CD14-positive monocyte (primary cell): Measurements from ENCODE around the gene AR. TPM values are rescaled to one million over a fixed set of nuclear protein-coding genes. Genes with fewer than 3 reads are reported as not detected.
A peak's percentile ranks its signal among the peaks of the same experiment; 100 is the strongest.

Experiments used
- DNase-seq, 3 donors: peaks; one replicate each; pipeline ENCODE4 v3.0.0-alpha.2; 2011 to 2022
- H2AFZ ChIP-seq: 2 replicates; pipeline ENCODE4 v1.6.0; 2012; ENCODE audit warnings: mild to moderate bottlenecking, low read depth, low read length, inconsistent platforms; ENCODE audit not compliant: insufficient read depth, poor library complexity, severe bottlenecking
- H3K27ac ChIP-seq, 2 donors: 1 replicate in 1 of 2; 2 replicates in 1 of 2; pipeline ENCODE4 v1.5.1; 2012 to 2013; ENCODE audit warnings: low read length in 2 of 2, control low read depth in 1 of 2, inconsistent platforms in 1 of 2, low read depth in 1 of 2, mild to moderate bottlenecking in 1 of 2
- H3K27me3 ChIP-seq, 2 donors: one replicate each; pipeline versions ENCODE4 v1.6.0 to v1.6.1; 2011 to 2013; ENCODE audit warnings: low read length in 2 of 2; ENCODE audit not compliant: control insufficient read depth in 2 of 2, insufficient read depth in 2 of 2
- H3K36me3 ChIP-seq, 2 donors: replicated peaks in 1 of 2; 1 replicate in 1 of 2; 2 replicates in 1 of 2; pipeline versions ENCODE4 v1.5.1 to v1.6.1; 2012 to 2013; ENCODE audit warnings: low read length in 2 of 2, control low read depth in 1 of 2, inconsistent platforms in 1 of 2, mild to moderate bottlenecking in 1 of 2; ENCODE audit not compliant: insufficient read depth in 2 of 2, control insufficient read depth in 1 of 2
- H3K4me1 ChIP-seq, 2 donors: 1 replicate in 1 of 2; 2 replicates in 1 of 2; pipeline versions ENCODE4 v1.5.1 to v1.6.1; 2012 to 2013; ENCODE audit warnings: low read length in 2 of 2, control low read depth in 1 of 2, inconsistent platforms in 1 of 2, mild to moderate bottlenecking in 1 of 2, moderate library complexity in 1 of 2; ENCODE audit not compliant: insufficient read depth in 2 of 2, control insufficient read depth in 1 of 2
- H3K4me2 ChIP-seq: replicated peaks from 2 replicates; pipeline ENCODE3; 2012; ENCODE audit warnings: low read length, moderate library complexity, mild to moderate bottlenecking; ENCODE audit not compliant: poor library complexity, severe bottlenecking; ENCODE audit errors: extremely low read depth
- H3K4me3 ChIP-seq, 3 experiments: fragments of 200-600 bp in 1 of 3; sonication (generic) in 1 of 3; replicated peaks in 1 of 3; 1 replicate in 2 of 3; 2 replicates in 1 of 3; pipeline ENCODE4 v1.5.1; 2011 to 2013; ENCODE audit warnings: low read length in 3 of 3, mild to moderate bottlenecking in 3 of 3, control low read depth in 2 of 3, low read depth in 2 of 3, inconsistent platforms in 1 of 3, moderate library complexity in 1 of 3
- H3K79me2 ChIP-seq: 2 replicates; pipeline ENCODE4 v1.6.0; 2012; ENCODE audit warnings: mild to moderate bottlenecking, control low read depth, inconsistent platforms, low read length, moderate library complexity; ENCODE audit not compliant: insufficient read depth
- H3K9ac ChIP-seq: 2 replicates; pipeline ENCODE4 v1.6.0; 2017; ENCODE audit warnings: low read length, mild to moderate bottlenecking; ENCODE audit not compliant: insufficient read depth, poor library complexity, severe bottlenecking
- H3K9me3 ChIP-seq, 2 donors: replicated peaks in 1 of 2; 1 replicate in 1 of 2; 2 replicates in 1 of 2; pipeline versions ENCODE4 v1.5.1 to v1.6.1; 2012 to 2013; ENCODE audit warnings: low read length in 2 of 2, control low read depth in 1 of 2; ENCODE audit not compliant: control insufficient read depth in 1 of 2, insufficient read depth in 1 of 2
- H4K20me1 ChIP-seq: 2 replicates; pipeline ENCODE4 v1.6.0; 2012; ENCODE audit warnings: mild to moderate bottlenecking, low read length, control low read depth, moderate library complexity; ENCODE audit not compliant: insufficient read depth
- H3K27ac Mint-ChIP-seq, 7 donors: one replicate each; pipeline ENCODE4 v1.8.0; 2020; ENCODE audit warnings: mild to moderate bottlenecking in 7 of 7, mixed read lengths in 7 of 7, moderate library complexity in 6 of 7, inconsistent platforms in 2 of 7
- H3K27me3 Mint-ChIP-seq, 3 donors: one replicate each; pipeline ENCODE4 v1.8.0; 2021 to 2022; ENCODE audit warnings: low read depth in 3 of 3, mild to moderate bottlenecking in 3 of 3, mixed read lengths in 3 of 3, moderate library complexity in 3 of 3, inconsistent platforms in 1 of 3
- H3K36me3 Mint-ChIP-seq, 2 donors: one replicate each; pipeline ENCODE4 v1.8.0; 2020; ENCODE audit warnings: mixed read lengths in 2 of 2, inconsistent platforms in 1 of 2, mild to moderate bottlenecking in 1 of 2
- H3K4me1 Mint-ChIP-seq: one replicate; pipeline ENCODE4 v1.8.0; 2020; ENCODE audit warnings: mild to moderate bottlenecking, mixed read lengths
- H3K4me3 Mint-ChIP-seq, 2 donors: one replicate each; pipeline ENCODE4 v1.8.0; 2020; ENCODE audit warnings: mild to moderate bottlenecking in 2 of 2, mixed read lengths in 2 of 2, moderate library complexity in 1 of 2
- H3K9me3 Mint-ChIP-seq, 7 donors: one replicate each; pipeline ENCODE4 v1.8.0; 2020 to 2022; ENCODE audit warnings: mixed read lengths in 7 of 7, mild to moderate bottlenecking in 6 of 7, moderate library complexity in 6 of 7, inconsistent platforms in 2 of 7
- CTCF ChIP-seq: fragments of 200-600 bp; IDR thresholded peaks from one replicate; pipeline ENCODE4 v1.8.0; 2022; ENCODE audit warnings: antibody characterized with exemption, mild to moderate bottlenecking
- WGBS: methylation state at CpG from one replicate; pipeline ENCODE4 v1.1.5; 2013; ENCODE audit warnings: missing lambda C conversion rate; ENCODE audit not compliant: insufficient coverage; 5-methylcytosine and 5-hydroxymethylcytosine counted together
- intact Hi-C, 2 donors: fragments of 100-400 bp; cut with micrococcal nuclease; formaldehyde crosslinking; loops; one replicate each; pipeline versions ENCODE4 v1.15.0 to v1.15.1; 2023
- polyA plus RNA-seq, 3 donors: library from polyadenylated mRNA; depleted of rRNA in 1 of 3; unstranded in 2 of 3; stranded (reverse) in 1 of 3; fragments of 300-500 nt in 2 of 3; fragments of >200 nt in 1 of 3; fragmentation: Illumina TruSeq in 2 of 3; gene quantifications; 1 replicate in 2 of 3; 2 replicates in 1 of 3; pipeline ENCODE4 v1.2.3, GENCODE V29; 2012 to 2021

AR gene
- polyA plus RNA-seq, 3 donors = not detected

GRCh38 chrX:67700602-67701001 lies 156.8 kb downstream of the AR start:
- no CpG with 5 or more reads among the region's 3 CpGs for WGBS
- no peaks in the 10 kb centered on the region for H3K36me3 Mint-ChIP-seq

DNA sequence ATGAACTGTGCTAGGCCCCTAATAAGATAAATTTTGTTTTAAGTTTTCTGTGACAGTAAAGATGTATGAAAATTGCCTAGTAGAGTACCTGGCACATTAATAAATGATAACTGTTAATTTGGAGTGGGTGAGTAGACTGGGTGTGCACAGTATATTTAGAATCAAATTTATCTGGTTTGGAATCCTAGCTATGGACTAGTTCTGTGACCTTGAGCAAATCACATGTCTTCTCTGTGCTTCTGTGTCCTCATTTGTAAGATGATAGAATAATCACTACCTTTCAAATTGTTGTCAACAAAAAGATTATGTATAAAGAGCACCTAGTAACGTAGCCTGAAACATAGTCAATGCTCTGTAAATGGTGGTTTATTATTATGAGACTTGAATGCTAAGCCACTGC lies 170.2 kb downstream of the AR start:
- no peak for TF ChIP-seq CTCF
- Histone ChIP-seq H3K4me1 (no peaks in the 10 kb centered on the region), H3K4me3 (no peak overlapping the region), H4K20me1 (no peaks in the 10 kb centered on the region), H3K27ac (no peak overlapping the region), H3K27me3 (no peaks in the 10 kb centered on the region), H3K36me3 (no peaks in the 10 kb centered on the region), H3K79me2 (no peaks in the 10 kb centered on the region), H3K9ac (no peak overlapping the region), H2AFZ (no peak overlapping the region), H3K4me2 (no peak overlapping the region), H3K9me3 (no peaks in the 10 kb centered on the region)
- peaks cover 13% of the 10 kb centered on the region for H3K4me1 Mint-ChIP-seq
- no CpG with 5 or more reads among the region's 1 CpG for WGBS
- H3K36me3 Mint-ChIP-seq = no peaks in the 10 kb centered on the region
- no peak overlapping the region for H3K27ac Mint-ChIP-seq
- H3K9me3 Mint-ChIP-seq = peaks cover 2 to 9% (median 6%) of the 10 kb centered on the region in 7 donors
- DNase-seq = no peak
- peaks cover 0 to 4% (median 1%) of the 10 kb centered on the region in 3 donors for H3K27me3 Mint-ChIP-seq
- intact Hi-C loops = no loop called here
- H3K4me3 Mint-ChIP-seq = no peak overlapping the region

More at GRCh38 chrX:67700602-67701001, 156.8 kb downstream of the AR start:
- H3K79me2 ChIP-seq = no peaks in the 10 kb centered on the region
- Mint-ChIP-seq H3K27me3 (peaks cover 1 to 4% (median 1%) of the 10 kb centered on the region in 3 donors), H3K9me3 (peaks cover 0 to 5% (median 0%) of the 10 kb centered on the region in 7 donors), H3K27ac (no peak overlapping the region), H3K4me1 (peaks cover 10% of the 10 kb centered on the region), H3K4me3 (no peak overlapping the region)
- H4K20me1 ChIP-seq = no peaks in the 10 kb centered on the region
- peak in 1 of 3 donors; percentile 23 for DNase-seq
- no peaks in the 10 kb centered on the region for H3K9me3 ChIP-seq
- peaks cover 3 to 5% of the 10 kb centered on the region in 2 donors for H3K4me1 ChIP-seq
- intact Hi-C loops = no loop called here
- no peaks in the 10 kb centered on the region for H3K36me3 ChIP-seq
- no peak for TF ChIP-seq CTCF
- no peaks in the 10 kb centered on the region for H3K27me3 ChIP-seq
- no peak overlapping the region for H3K4me2 ChIP-seq
- no peak overlapping the region for H3K27ac ChIP-seq
- H3K9ac ChIP-seq = no peak overlapping the region
- H3K4me3 ChIP-seq = no peak overlapping the region
- no peak overlapping the region for H2AFZ ChIP-seq
